ENCODE measurements around the gene PLOD2. TPM values are rescaled to one million over a fixed set of nuclear protein-coding genes. Genes with fewer than 3 reads are reported as not detected.

The PLOD2 gene
- total and polyA plus RNA-seq, 2 experiments from 2014 or later = 300 to 306 TPM

GRCh38 chr3:146037697-146038096 lies 123.3 kb downstream of the PLOD2 start:
- H4K20me1 ChIP-seq (ENCODE audit: insufficient read depth) = no peaks in the 10 kb centered on the region
- H3K9me3 ChIP-seq (ENCODE audit: low read depth) = no peaks in the 10 kb centered on the region
- in situ Hi-C loops (cut with MboI) = no loop called here
- peak; percentile 43 for DNase-seq
- H3K4me1 ChIP-seq (ENCODE audit: insufficient read depth) = no peaks in the 10 kb centered on the region
- no peak overlapping the region for H3K4me3 ChIP-seq
- H3K9ac ChIP-seq = no peak overlapping the region
- no peaks in the 10 kb centered on the region for H3K27me3 ChIP-seq (replicated peaks; ENCODE audit: insufficient read depth)
- H3K79me2 ChIP-seq (ENCODE audit: insufficient read depth) = no peaks in the 10 kb centered on the region
- H3F3A ChIP-seq (ENCODE audit: insufficient read depth) = peaks cover 55% of the 10 kb centered on the region
- H3K4me2 ChIP-seq (ENCODE audit: unreplicated experiment) = no peak overlapping the region
- TF ChIP-seq EZH2phosphoT487 (IDR thresholded peaks at IDR 0.05; ENCODE audit: insufficient read depth, low read depth) = no peak
- no peak for TF ChIP-seq EZH2 (IDR thresholded peaks at IDR 0.05; ENCODE audit: insufficient read depth, poor library complexity, severe bottlenecking)
- no peak overlapping the region for H2AFZ ChIP-seq
- no peaks in the 10 kb centered on the region for H3K9me2 ChIP-seq (ENCODE audit: insufficient read depth)
- H3K27ac ChIP-seq = no peak overlapping the region
- 88 to 91% methylated on average over 5 of the region's 5 CpGs for WGBS, 2 experiments (ENCODE audit: low coverage in 1 of 2, low lambda C conversion rate in 2 of 2, missing lambda C conversion rate in 2 of 2)
- H3K36me3 ChIP-seq (ENCODE audit: low read depth) = peaks cover 9% of the 10 kb centered on the region; the same call in 1 of the 2 replicates

GRCh38 chr3:146036281-146036680 lies 124.7 kb downstream of the PLOD2 start:
- in situ Hi-C loops (cut with MboI) = no loop called here
- no peak for DNase-seq

GRCh38 chr3:146035366-146035765 lies 125.6 kb downstream of the PLOD2 start:
- H3K27ac ChIP-seq = peak overlapping the region; percentile 29; the same call in 1 of the 2 replicates
- peak; percentile 59 for DNase-seq
- no peaks in the 10 kb centered on the region for H3K27me3 ChIP-seq (replicated peaks; ENCODE audit: insufficient read depth)
- no peaks in the 10 kb centered on the region for H4K20me1 ChIP-seq (ENCODE audit: insufficient read depth)
- H2AFZ ChIP-seq = no peak overlapping the region
- H3K4me1 ChIP-seq (ENCODE audit: insufficient read depth) = no peaks in the 10 kb centered on the region
- in situ Hi-C loops (cut with MboI) = no loop called here
- WGBS, 2 experiments (ENCODE audit: low coverage in 1 of 2, low lambda C conversion rate in 2 of 2, missing lambda C conversion rate in 2 of 2) = 92 to 96% methylated on average over 5 of the region's 5 CpGs
- TF ChIP-seq EZH2 (IDR thresholded peaks at IDR 0.05; ENCODE audit: insufficient read depth, poor library complexity, severe bottlenecking) = no peak
- TF ChIP-seq EZH2phosphoT487 (IDR thresholded peaks at IDR 0.05; ENCODE audit: insufficient read depth, low read depth) = no peak
- no peak overlapping the region for H3K9ac ChIP-seq
- no peak overlapping the region for H3K4me2 ChIP-seq (ENCODE audit: unreplicated experiment)
- H3K9me2 ChIP-seq (ENCODE audit: insufficient read depth) = no peaks in the 10 kb centered on the region
- peaks cover 20% of the 10 kb centered on the region; the same call in 1 of the 2 replicates for H3K36me3 ChIP-seq (ENCODE audit: low read depth)
- H3K4me3 ChIP-seq = no peak overlapping the region
- H3K9me3 ChIP-seq (ENCODE audit: low read depth) = no peaks in the 10 kb centered on the region
- peaks cover 55% of the 10 kb centered on the region for H3F3A ChIP-seq (ENCODE audit: insufficient read depth)
- no peaks in the 10 kb centered on the region for H3K79me2 ChIP-seq (ENCODE audit: insufficient read depth)

More at GRCh38 chr3:146036281-146036680, 124.7 kb downstream of the PLOD2 start:
- Histone ChIP-seq H3K27ac (peak overlapping the region; percentile 29; the same call in 1 of the 2 replicates), H3K9me3 (ENCODE audit: low read depth) (no peaks in the 10 kb centered on the region), H3K9me2 (ENCODE audit: insufficient read depth) (no peaks in the 10 kb centered on the region), H3K27me3 (replicated peaks; ENCODE audit: insufficient read depth) (no peaks in the 10 kb centered on the region), H3K4me2 (ENCODE audit: unreplicated experiment) (no peak overlapping the region), H3K79me2 (ENCODE audit: insufficient read depth) (no peaks in the 10 kb centered on the region), H3K4me1 (ENCODE audit: insufficient read depth) (no peaks in the 10 kb centered on the region), H3K4me3 (no peak overlapping the region), H2AFZ (no peak overlapping the region), H4K20me1 (ENCODE audit: insufficient read depth) (no peaks in the 10 kb centered on the region), H3K36me3 (ENCODE audit: low read depth) (peaks cover 19% of the 10 kb centered on the region; the same call in 1 of the 2 replicates), H3K9ac (no peak overlapping the region), H3F3A (ENCODE audit: insufficient read depth) (peaks cover 64% of the 10 kb centered on the region)
- 93 to 100% methylated on average over 1 of the region's 1 CpG for WGBS, 2 experiments (ENCODE audit: low coverage in 1 of 2, low lambda C conversion rate in 2 of 2, missing lambda C conversion rate in 2 of 2)
- TF ChIP-seq EZH2phosphoT487 (IDR thresholded peaks at IDR 0.05; ENCODE audit: insufficient read depth, low read depth) = no peak
- no peak for TF ChIP-seq EZH2 (IDR thresholded peaks at IDR 0.05; ENCODE audit: insufficient read depth, poor library complexity, severe bottlenecking)

GRCh38 chr3:146033950-146034349 lies 127.0 kb downstream of the PLOD2 start:
- Histone ChIP-seq H3K36me3 (ENCODE audit: low read depth) (peaks cover 23% of the 10 kb centered on the region; the same call in 1 of the 2 replicates), H3K9ac (no peak overlapping the region), H3F3A (ENCODE audit: insufficient read depth) (peaks cover 49% of the 10 kb centered on the region; the same call in 1 of the 2 replicates), H3K27ac (no peak overlapping the region), H4K20me1 (ENCODE audit: insufficient read depth) (no peaks in the 10 kb centered on the region), H3K79me2 (ENCODE audit: insufficient read depth) (no peaks in the 10 kb centered on the region), H3K4me2 (ENCODE audit: unreplicated experiment) (no peak overlapping the region), H3K27me3 (replicated peaks; ENCODE audit: insufficient read depth) (no peaks in the 10 kb centered on the region), H2AFZ (no peak overlapping the region), H3K4me1 (ENCODE audit: insufficient read depth) (no peaks in the 10 kb centered on the region), H3K9me3 (ENCODE audit: low read depth) (no peaks in the 10 kb centered on the region), H3K9me2 (ENCODE audit: insufficient read depth) (no peaks in the 10 kb centered on the region), H3K4me3 (no peak overlapping the region)
- no peak for DNase-seq
- TF ChIP-seq EZH2phosphoT487 (IDR thresholded peaks at IDR 0.05; ENCODE audit: insufficient read depth, low read depth) (no peak), EZH2 (IDR thresholded peaks at IDR 0.05; ENCODE audit: insufficient read depth, poor library complexity, severe bottlenecking) (no peak)
- in situ Hi-C loops (cut with MboI) = no loop called here

- Histone ChIP-seq H3K4me2 (ENCODE audit: unreplicated experiment) (no peak overlapping the region), H3K27me3 (replicated peaks; ENCODE audit: insufficient read depth) (no peaks in the 10 kb centered on the region), H4K20me1 (ENCODE audit: insufficient read depth) (no peaks in the 10 kb centered on the region), H3K9me3 (ENCODE audit: low read depth) (no peaks in the 10 kb centered on the region), H3K79me2 (ENCODE audit: insufficient read depth) (no peaks in the 10 kb centered on the region), H3K27ac (no peak overlapping the region), H3K4me1 (ENCODE audit: insufficient read depth) (no peaks in the 10 kb centered on the region), H3K4me3 (no peak overlapping the region), H3K9ac (no peak overlapping the region), H3F3A (ENCODE audit: insufficient read depth) (peaks cover 26% of the 10 kb centered on the region; the same call in 1 of the 2 replicates), H2AFZ (no peak overlapping the region), H3K36me3 (ENCODE audit: low read depth) (peaks cover 4% of the 10 kb centered on the region; the same call in 1 of the 2 replicates), H3K9me2 (ENCODE audit: insufficient read depth) (no peaks in the 10 kb centered on the region)
- DNase-seq = no peak
- 33 to 55% methylated on average over 1 of the region's 1 CpG for WGBS, 2 experiments (ENCODE audit: low coverage in 1 of 2, low lambda C conversion rate in 2 of 2, missing lambda C conversion rate in 2 of 2)
- no peak for TF ChIP-seq EZH2 (IDR thresholded peaks at IDR 0.05; ENCODE audit: insufficient read depth, poor library complexity, severe bottlenecking)
- TF ChIP-seq EZH2phosphoT487 (IDR thresholded peaks at IDR 0.05; ENCODE audit: insufficient read depth, low read depth) = no peak
- in situ Hi-C loops (cut with MboI) = no loop called here
These were observed 134.4 kb downstream of the PLOD2 start for GRCh38 chr3:146026547-146026946.

Measured in GM23248 (cell line).